OCI-LY1 (cell line): ENCODE data around the gene LRCH3.

Experiments
- H2AFZ ChIP-seq: fragments of 200-600 bp; sonication (generic), shearing (Covaris generic); 2 replicates; pipeline ENCODE4 v1.6.0; 2014; ENCODE audit warnings: antibody characterized with exemption, mild to moderate bottlenecking, low read length
- H3F3A ChIP-seq: fragments of 200-600 bp; sonication (generic), shearing (Covaris generic); 2 replicates; pipeline ENCODE4 v1.6.0; 2014; ENCODE audit warnings: mild to moderate bottlenecking, antibody characterized with exemption, low read length, moderate library complexity; ENCODE audit not compliant: insufficient read depth
- H3K27ac ChIP-seq: fragments of 200-600 bp; sonication (generic); 2 replicates; pipeline ENCODE4 v1.5.1; 2014; ENCODE audit warnings: low read length, mixed run types, mild to moderate bottlenecking, low read depth; ENCODE audit not compliant: poor library complexity, severe bottlenecking
- H3K27me3 ChIP-seq: fragments of 200-600 bp; sonication (generic); 2 replicates; pipeline ENCODE4 v1.6.0; 2014; ENCODE audit warnings: antibody characterized with exemption, mild to moderate bottlenecking, low read length, moderate library complexity; ENCODE audit not compliant: insufficient read depth
- H3K36me3 ChIP-seq: fragments of 200-600 bp; sonication (generic); 2 replicates; pipeline ENCODE4 v1.6.1; 2014; ENCODE audit warnings: mild to moderate bottlenecking, antibody characterized with exemption, low read length, moderate library complexity, mixed read lengths; ENCODE audit not compliant: insufficient read depth
- H3K4me1 ChIP-seq: fragments of 200-600 bp; sonication (generic); 2 replicates; pipeline ENCODE4 v1.5.1; 2014; ENCODE audit warnings: mild to moderate bottlenecking, low read length, moderate library complexity; ENCODE audit not compliant: insufficient read depth, severe bottlenecking
- H3K4me2 ChIP-seq: fragments of 200-600 bp; sonication (generic), shearing (Covaris generic); 2 replicates; pipeline ENCODE4 v1.6.1; 2014; ENCODE audit warnings: low read length
- H3K4me3 ChIP-seq: fragments of 200-600 bp; sonication (generic); 2 replicates; pipeline ENCODE4 v1.5.1; 2014; ENCODE audit warnings: low read length, low read depth, mild to moderate bottlenecking, mixed read lengths; ENCODE audit not compliant: poor library complexity, severe bottlenecking
- H3K79me2 ChIP-seq: fragments of 200-600 bp; shearing (Covaris generic); 2 replicates; pipeline ENCODE4 v1.6.1; 2016; ENCODE audit warnings: mixed run types, low read length, mixed read lengths; ENCODE audit not compliant: insufficient read depth
- H3K9ac ChIP-seq: fragments of 200-600 bp; sonication (generic), shearing (Covaris generic); 2 replicates; pipeline ENCODE4 v1.6.1; 2014; ENCODE audit warnings: mild to moderate bottlenecking, low read length, mixed read lengths
- H3K9me2 ChIP-seq: fragments of 200-600 bp; sonication (generic), shearing (Covaris generic); 2 replicates; pipeline ENCODE4 v1.6.1; 2014; ENCODE audit warnings: low read depth, mild to moderate bottlenecking, low read length, mixed read lengths
- H3K9me3 ChIP-seq: fragments of 200-600 bp; shearing (Covaris generic); 2 replicates; pipeline ENCODE4 v1.6.1; 2014; ENCODE audit warnings: low read length, mixed read lengths
- H4K20me1 ChIP-seq: fragments of 200-600 bp; sonication (generic), shearing (Covaris generic); 2 replicates; pipeline ENCODE4 v1.6.0; 2016; ENCODE audit warnings: mild to moderate bottlenecking, low read length; ENCODE audit not compliant: insufficient read depth
- CTCF ChIP-seq: fragments of 200-600 bp; sonication (generic), shearing (Covaris generic); IDR thresholded peaks from 2 replicates; pipeline ENCODE4 v1.5.1; 2017; ENCODE audit warnings: mild to moderate bottlenecking, antibody characterized with exemption, low read length, moderate library complexity, mixed read lengths
- EZH2 ChIP-seq: fragments of 200-600 bp; sonication (generic), shearing (Covaris generic); IDR thresholded peaks from 2 replicates; pipeline ENCODE4 v1.8.0; 2017; ENCODE audit warnings: borderline replicate concordance, mixed run types, mild to moderate bottlenecking, antibody characterized with exemption, low read length, moderate library complexity, mixed read lengths

Gene LRCH3

DNA sequence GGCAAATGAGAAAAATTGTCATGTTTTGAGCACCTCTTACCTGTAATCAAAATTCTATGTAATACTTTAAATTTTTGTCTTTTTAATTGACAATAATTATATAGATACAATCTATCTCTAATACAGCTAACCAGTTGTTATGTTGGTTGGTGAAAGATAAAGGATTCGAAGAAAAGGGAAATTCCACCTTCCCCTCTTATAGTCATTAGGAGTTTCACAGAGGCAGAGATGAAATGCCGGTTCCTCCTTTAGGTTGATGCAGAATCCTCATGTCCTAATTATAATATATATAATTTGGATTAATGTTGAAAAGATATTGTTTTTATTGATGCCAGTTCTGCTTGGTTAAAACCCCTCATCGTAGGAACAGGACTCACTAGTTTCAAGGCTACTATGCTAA, 67.1 kb downstream of the LRCH3 start:
- Histone ChIP-seq H3K79me2 (no peaks in the 10 kb centered on the region), H3F3A (no peaks in the 10 kb centered on the region), H3K9me3 (no peaks in the 10 kb centered on the region), H3K36me3 (peaks cover 50% of the 10 kb centered on the region), H3K9ac (no peak overlapping the region), H3K27ac (no peak overlapping the region), H3K9me2 (no peaks in the 10 kb centered on the region), H3K27me3 (no peaks in the 10 kb centered on the region), H3K4me3 (no peak overlapping the region), H2AFZ (no peak overlapping the region), H3K4me2 (no peak overlapping the region), H3K4me1 (no peaks in the 10 kb centered on the region), H4K20me1 (no peaks in the 10 kb centered on the region)
- TF ChIP-seq EZH2 (no peak), CTCF (no peak)

- H3F3A ChIP-seq, result no peaks in the 10 kb centered on the region
- no peaks in the 10 kb centered on the region for H3K4me1 ChIP-seq
- peaks cover 45% of the 10 kb centered on the region for H3K36me3 ChIP-seq
- H3K27me3 ChIP-seq, result no peaks in the 10 kb centered on the region
- TF ChIP-seq EZH2 (no peak), CTCF (no peak)
- no peaks in the 10 kb centered on the region for H3K9me2 ChIP-seq
- no peaks in the 10 kb centered on the region for H4K20me1 ChIP-seq
- no peak overlapping the region for H2AFZ ChIP-seq
- H3K9me3 ChIP-seq, result no peaks in the 10 kb centered on the region
- H3K79me2 ChIP-seq, result no peaks in the 10 kb centered on the region
- H3K4me2 ChIP-seq, result no peak overlapping the region
- H3K27ac ChIP-seq, result no peak overlapping the region
- no peak overlapping the region for H3K9ac ChIP-seq
- H3K4me3 ChIP-seq, result no peak overlapping the region
Measured at GRCh38 chr3:197858598-197858997, 67.5 kb downstream of the LRCH3 start.

DNA sequence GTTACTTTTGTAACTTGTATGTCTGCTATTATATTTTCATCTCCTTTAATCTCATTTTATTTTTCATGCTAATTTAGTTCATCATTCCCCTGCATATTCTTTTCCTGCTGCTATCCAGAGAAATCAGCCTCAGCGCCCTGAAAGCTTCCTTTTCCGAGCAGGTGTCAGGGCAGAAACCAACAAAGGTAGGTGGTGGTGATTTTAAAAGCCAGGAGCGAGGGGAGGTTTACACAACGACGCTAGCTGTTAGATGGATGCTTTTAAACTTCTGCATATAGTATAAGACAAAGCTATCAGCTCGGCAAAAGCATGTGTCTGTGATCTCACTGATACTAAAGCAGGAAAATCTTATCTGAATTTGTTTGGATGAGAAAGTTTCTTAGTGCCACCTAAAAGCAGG, 75.0 kb downstream of the LRCH3 start:
- no peak overlapping the region for H3K4me3 ChIP-seq
- H3K27me3 ChIP-seq, result no peaks in the 10 kb centered on the region
- H3F3A ChIP-seq, result no peaks in the 10 kb centered on the region
- no peaks in the 10 kb centered on the region for H3K9me3 ChIP-seq
- no peak overlapping the region for H2AFZ ChIP-seq
- H3K4me1 ChIP-seq, result peaks cover 8% of the 10 kb centered on the region
- peaks cover 29% of the 10 kb centered on the region for H3K36me3 ChIP-seq
- no peak overlapping the region for H3K9ac ChIP-seq
- TF ChIP-seq CTCF (no peak), EZH2 (no peak)
- H3K79me2 ChIP-seq, result no peaks in the 10 kb centered on the region
- H4K20me1 ChIP-seq, result no peaks in the 10 kb centered on the region
- no peak overlapping the region for H3K27ac ChIP-seq
- no peak overlapping the region for H3K4me2 ChIP-seq
- no peaks in the 10 kb centered on the region for H3K9me2 ChIP-seq
